ENCODE results near the gene SLC35F1. TPM values are rescaled to one million over a fixed set of nuclear protein-coding genes. Genes with fewer than 3 reads are reported as not detected.

Gene SLC35F1
- total RNA-seq, 1 experiment from 2014 or later, result not detected

DNA sequence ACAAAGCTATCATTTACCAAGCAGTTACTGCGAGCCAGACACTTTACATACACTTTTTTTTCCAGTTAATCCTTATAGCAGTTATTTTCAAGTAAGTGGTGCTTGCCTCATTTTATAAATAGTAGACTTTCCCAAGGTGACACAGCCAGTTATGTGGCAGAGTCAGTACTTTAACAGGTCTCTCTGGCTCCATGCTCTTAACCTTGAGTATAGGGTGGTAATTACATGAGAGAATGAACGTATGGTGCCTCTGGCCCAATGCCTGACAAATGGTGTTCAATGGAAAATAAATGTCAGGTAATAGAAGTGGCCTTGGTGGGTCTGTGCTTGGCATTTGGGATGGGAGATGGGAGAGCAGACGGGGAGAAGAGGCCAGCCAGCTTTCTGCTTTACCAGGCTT, 316.3 kb downstream of the SLC35F1 start:
- DNase-seq, result no peak
- Histone ChIP-seq H3K27ac (no peak overlapping the region), H3K9me3 (ENCODE audit: insufficient read depth, low read depth) (no peaks in the 10 kb centered on the region), H3K36me3 (ENCODE audit: low read depth) (no peaks in the 10 kb centered on the region), H3K9me2 (ENCODE audit: insufficient read depth) (no peaks in the 10 kb centered on the region), H3K4me1 (replicated peaks; ENCODE audit: insufficient read depth) (no peaks in the 10 kb centered on the region), H3K27me3 (ENCODE audit: insufficient read depth, low read depth) (no peaks in the 10 kb centered on the region), H3K4me3 (no peak overlapping the region), H3F3A (ENCODE audit: insufficient read depth, low read depth) (no peaks in the 10 kb centered on the region), H4K20me1 (ENCODE audit: insufficient read depth) (no peaks in the 10 kb centered on the region), H3K79me2 (ENCODE audit: low read depth) (no peaks in the 10 kb centered on the region), H3K4me2 (no peak overlapping the region), H2AFZ (no peak overlapping the region)
- ChIA-PET POLR2A (ENCODE audit: unreplicated experiment) (no interaction called here), CTCF (no interaction called here)
- BruUV-seq (replicated peaks), result no TSS peak
- intact Hi-C loops (cut with micrococcal nuclease; ENCODE audit: unreplicated experiment), result no loop called here
- TF ChIP-seq EZH2 (IDR thresholded peaks at IDR 0.05; ENCODE audit: low read depth), result no peak
- TF ChIP-seq, protein P1, sequence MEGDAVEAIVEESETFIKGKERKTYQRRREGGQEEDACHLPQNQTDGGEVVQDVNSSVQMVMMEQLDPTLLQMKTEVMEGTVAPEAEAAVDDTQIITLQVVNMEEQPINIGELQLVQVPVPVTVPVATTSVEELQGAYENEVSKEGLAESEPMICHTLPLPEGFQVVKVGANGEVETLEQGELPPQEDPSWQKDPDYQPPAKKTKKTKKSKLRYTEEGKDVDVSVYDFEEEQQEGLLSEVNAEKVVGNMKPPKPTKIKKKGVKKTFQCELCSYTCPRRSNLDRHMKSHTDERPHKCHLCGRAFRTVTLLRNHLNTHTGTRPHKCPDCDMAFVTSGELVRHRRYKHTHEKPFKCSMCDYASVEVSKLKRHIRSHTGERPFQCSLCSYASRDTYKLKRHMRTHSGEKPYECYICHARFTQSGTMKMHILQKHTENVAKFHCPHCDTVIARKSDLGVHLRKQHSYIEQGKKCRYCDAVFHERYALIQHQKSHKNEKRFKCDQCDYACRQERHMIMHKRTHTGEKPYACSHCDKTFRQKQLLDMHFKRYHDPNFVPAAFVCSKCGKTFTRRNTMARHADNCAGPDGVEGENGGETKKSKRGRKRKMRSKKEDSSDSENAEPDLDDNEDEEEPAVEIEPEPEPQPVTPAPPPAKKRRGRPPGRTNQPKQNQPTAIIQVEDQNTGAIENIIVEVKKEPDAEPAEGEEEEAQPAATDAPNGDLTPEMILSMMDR (conservative IDR thresholded peaks at IDR 0.05), result no peak

DNA sequence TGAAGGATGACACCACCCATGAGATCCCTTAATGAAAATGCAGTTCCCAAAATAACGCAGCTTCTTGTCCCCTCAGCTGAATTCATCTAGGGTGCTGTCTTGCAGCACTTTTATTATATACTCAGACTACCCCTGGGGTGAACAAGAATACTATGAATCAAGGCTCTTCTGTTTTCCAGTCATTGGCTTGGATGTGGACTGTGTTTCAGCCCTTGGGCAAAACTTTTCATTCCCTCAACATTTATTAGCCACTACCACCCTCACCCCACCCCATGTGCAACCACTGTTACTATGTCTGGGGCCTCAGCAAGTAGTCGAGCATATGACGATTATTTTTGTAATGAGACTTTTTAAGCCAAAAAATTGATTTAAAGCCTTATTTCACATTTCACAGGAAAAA, 321.8 kb downstream of the SLC35F1 start:
- Histone ChIP-seq H3F3A (ENCODE audit: insufficient read depth, low read depth) (no peaks in the 10 kb centered on the region), H3K36me3 (ENCODE audit: low read depth) (no peaks in the 10 kb centered on the region), H3K4me3 (no peak overlapping the region), H2AFZ (no peak overlapping the region), H3K4me1 (replicated peaks; ENCODE audit: insufficient read depth) (no peaks in the 10 kb centered on the region), H3K9me2 (ENCODE audit: insufficient read depth) (no peaks in the 10 kb centered on the region), H3K27ac (no peak overlapping the region), H3K27me3 (ENCODE audit: insufficient read depth, low read depth) (no peaks in the 10 kb centered on the region), H3K4me2 (no peak overlapping the region), H3K9me3 (ENCODE audit: insufficient read depth, low read depth) (no peaks in the 10 kb centered on the region), H4K20me1 (ENCODE audit: insufficient read depth) (no peaks in the 10 kb centered on the region), H3K79me2 (ENCODE audit: low read depth) (no peaks in the 10 kb centered on the region)
- TF ChIP-seq, protein P1 (conservative IDR thresholded peaks at IDR 0.05), result no peak
- no peak for TF ChIP-seq EZH2 (IDR thresholded peaks at IDR 0.05; ENCODE audit: low read depth)
- POLR2A ChIA-PET (ENCODE audit: unreplicated experiment), result no interaction called here
- BruUV-seq (replicated peaks), result no TSS peak
- intact Hi-C loops (cut with micrococcal nuclease; ENCODE audit: unreplicated experiment), result no loop called here
- DNase-seq, result no peak
- CTCF ChIA-PET, result no interaction called here

DNA sequence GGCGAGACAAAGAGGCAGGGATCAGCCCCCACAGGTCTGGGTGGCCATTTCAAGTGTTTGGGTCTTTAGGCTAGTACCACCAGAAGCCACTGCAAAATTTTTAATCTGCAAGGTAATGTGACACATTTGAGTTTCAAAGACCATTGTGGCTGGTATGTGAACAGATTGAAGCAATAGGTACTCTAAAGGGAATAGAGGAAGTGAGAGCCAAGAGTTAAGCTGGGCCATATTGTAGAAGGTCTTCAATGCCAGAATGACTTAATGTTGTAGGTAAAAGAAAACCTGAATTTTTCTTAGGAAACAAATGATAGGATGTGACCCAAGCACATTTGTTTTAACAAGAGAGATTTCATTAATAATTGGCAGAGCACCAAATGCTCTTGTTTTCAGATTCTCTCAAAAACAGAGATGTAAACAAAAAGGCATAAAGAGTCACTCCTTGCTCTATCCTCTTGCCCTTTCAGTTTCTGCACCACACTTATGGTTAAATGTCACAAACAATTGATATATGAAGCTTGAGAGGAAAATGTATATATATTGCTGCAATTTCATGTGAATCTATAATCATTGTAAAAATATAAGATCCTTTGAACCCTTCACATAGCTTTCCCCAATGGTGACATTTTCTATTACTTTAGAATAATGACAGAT, 333.9 kb downstream of the SLC35F1 start:
- ChIA-PET CTCF (no interaction called here), POLR2A (ENCODE audit: unreplicated experiment) (no interaction called here)
- no TSS peak for BruUV-seq (replicated peaks)
- Histone ChIP-seq H3K36me3 (ENCODE audit: low read depth) (no peaks in the 10 kb centered on the region), H3F3A (ENCODE audit: insufficient read depth, low read depth) (no peaks in the 10 kb centered on the region), H3K4me2 (no peak overlapping the region), H3K4me3 (no peak overlapping the region), H3K9me2 (ENCODE audit: insufficient read depth) (no peaks in the 10 kb centered on the region), H3K4me1 (replicated peaks; ENCODE audit: insufficient read depth) (no peaks in the 10 kb centered on the region), H3K79me2 (ENCODE audit: low read depth) (no peaks in the 10 kb centered on the region), H2AFZ (no peak overlapping the region), H3K9me3 (ENCODE audit: insufficient read depth, low read depth) (no peaks in the 10 kb centered on the region), H4K20me1 (ENCODE audit: insufficient read depth) (no peaks in the 10 kb centered on the region), H3K27ac (no peak overlapping the region), H3K27me3 (ENCODE audit: insufficient read depth, low read depth) (0 out of 2 replicates have a peak, but pooled peaks cover 7% of the 10 kb centered on the region)
- DNase-seq, result no peak
- intact Hi-C loops (cut with micrococcal nuclease; ENCODE audit: unreplicated experiment), result no loop called here
- TF ChIP-seq EZH2 (IDR thresholded peaks at IDR 0.05; ENCODE audit: low read depth), result no peak
- TF ChIP-seq, protein P1 (conservative IDR thresholded peaks at IDR 0.05), result no peak

All from PC-9 (cell line).